Heart left ventricle (tissue), 16 donors: ENCODE data around the gene FBXO3. TPM values are rescaled to one million over a fixed set of nuclear protein-coding genes. Genes with fewer than 3 reads are reported as not detected.
A peak's percentile ranks its signal among the peaks of the same experiment; 100 is the strongest.

Experiments used
- ATAC-seq, 4 donors: fragments of 200-7000 bp; cut with Tn5 transposase; one replicate each; pipeline ENCODE4 v1.9.1; 2020 to 2022; ENCODE audit warnings: moderate library complexity in 4 of 4, mild to moderate bottlenecking in 3 of 4, moderate number of reproducible peaks in 1 of 4
- DNase-seq, 5 donors: peaks; one replicate each; pipeline ENCODE4 v3.0.0-alpha.2; 2020
- H3K27ac ChIP-seq, 12 donors: fragments of 200-600 bp; sonication (generic) in 4 of 12; one replicate each; pipeline versions ENCODE4 v1.5.0 to v1.8.0; 2016 to 2022; ENCODE audit warnings: mild to moderate bottlenecking in 2 of 12
- H3K27me3 ChIP-seq, 9 donors: fragments of 200-600 bp; sonication (generic) in 2 of 9; one replicate each; pipeline versions ENCODE4 v1.5.1 to v1.8.0; 2016 to 2022; ENCODE audit warnings: mild to moderate bottlenecking in 3 of 9
- H3K36me3 ChIP-seq, 9 donors: fragments of 200-600 bp; sonication (generic) in 2 of 9; one replicate each; pipeline versions ENCODE4 v1.5.0 to v1.8.0; 2018 to 2022; ENCODE audit warnings: mild to moderate bottlenecking in 2 of 9
- H3K4me1 ChIP-seq, 12 donors: fragments of 200-600 bp; sonication (generic) in 4 of 12; one replicate each; pipeline versions ENCODE4 v1.5.0 to v1.8.0; 2016 to 2022; ENCODE audit warnings: mild to moderate bottlenecking in 3 of 12
- H3K4me3 ChIP-seq, 12 donors: fragments of 200-600 bp; sonication (generic) in 4 of 12; one replicate each; pipeline versions ENCODE4 v1.5.0 to v1.8.0; 2017 to 2022; ENCODE audit warnings: mild to moderate bottlenecking in 9 of 12, moderate library complexity in 4 of 12
- H3K9me3 ChIP-seq, 12 donors: fragments of 200-600 bp; sonication (generic) in 4 of 12; one replicate each; pipeline versions ENCODE4 v1.5.0 to v1.8.0; 2016 to 2022; ENCODE audit warnings: mild to moderate bottlenecking in 1 of 12
- CTCF ChIP-seq, 12 donors: fragments of 200-600 bp; sonication (generic) in 4 of 12; IDR thresholded peaks; one replicate each; pipeline versions ENCODE4 v1.5.0 to v1.8.0; 2018 to 2022; ENCODE audit warnings: antibody characterized with exemption in 12 of 12, mild to moderate bottlenecking in 5 of 12
- POLR2A ChIP-seq, 2 donors: fragments of 450-650 bp; IDR thresholded peaks; one replicate each; pipeline ENCODE4 v1.6.1; 2017; ENCODE audit warnings: antibody characterized with exemption in 2 of 2, mild to moderate bottlenecking in 2 of 2, moderate library complexity in 2 of 2
- WGBS, 4 donors: extraction: QIAGEN DNeasy Blood & Tissue Kit in 2 of 4; methylation state at CpG; one replicate each; pipeline versions ENCODE4 v1.1.5 to v1.1.7; 2013 to 2018; 5-methylcytosine and 5-hydroxymethylcytosine counted together
- intact Hi-C, 10 donors: fragments of 100-400 bp; cut with DNase I; formaldehyde crosslinking; loops; one replicate each; pipeline versions ENCODE4 v1.11.1 to v1.14.2; 2022
- polyA plus RNA-seq, 2 donors: library from polyadenylated mRNA; stranded (reverse); fragments of 200-250 nt; gene quantifications; one replicate each; pipeline ENCODE4 v1.2.3, GENCODE V29; 2013
- total RNA-seq, 9 donors: library from RNA; depleted of rRNA in 2 of 9; stranded (reverse); fragments of >200 nt in 2 of 9; fragmentation: NEBNext Ultra II Directional in 3 of 9; extraction: Animal tissue kit (Norgen Biotek cat#: 25700) in 3 of 9; gene quantifications; one replicate each; pipeline versions ENCODE4 v1.1.0 to v1.2.4, GENCODE V29; 2016 to 2023
- donor health status: ischemic (EF 13 %, LVEDD 7.1; RV severe dilation, severe dysfunction).
- donor health status: healthy with polysubstance abuse.
- donor health status: DM: no; HTN: yes; CAD: no.
- donor health status: DM: no; HTN: no; CAD: no.
- donor health status: ischemic (EF 25% LVEDD 6.9; RV normal size, moderate dysfunction).
- donor health status: ischemic (EF 25% LVEDD 5.7; RV mildly dilated, moderate dysfunction).
- donor health status: healthy.
- donor health status: DM: yes; HTN: yes; CAD: no.
- donor health status: ischemic (EF 35%, LVEDD 5.7; RV mildly dilated, moderate dysfunction).
- donor health status: nonischemic (EF 11% LVEDD 7.7; RV severe dilation, severe dysfunction).
- donor health status: DM: yes; HTN: yes; CAD: no.
- donor health status: PGD.
- donor health status: ischemic (EF 29% LVEDD 5.4; RV normal size, mild dysfunction).
- donor health status: nonischemic (EF 23%, LVEDD 6.1; RV moderate dilation, normal function).

Gene FBXO3
- total and polyA plus RNA-seq, 11 donors: 25.7 to 72.8 (median 49.8) TPM

- TF ChIP-seq POLR2A (IDR thresholded peaks at IDR 0.05): no peak
- no peak for TF ChIP-seq CTCF (IDR thresholded peaks at IDR 0.05)
- DNase-seq (no peak), ATAC-seq (no peak)
- Histone ChIP-seq H3K27me3 (no peaks in the 10 kb centered on the region), H3K9me3 (no peaks in the 10 kb centered on the region), H3K4me3 (no peak overlapping the region), H3K4me1 (peaks cover 9 to 84% (median 51%) of the 10 kb centered on the region in 12 donors), H3K27ac (peak overlapping the region; percentile 2 to 80 (median 30)), H3K36me3 (peaks cover 0 to 100% (median 94%) of the 10 kb centered on the region in 9 donors)
- intact Hi-C loops: no loop called here
- 68 to 75% (median 71%) methylated on average over 5 of the region's 5 CpGs for WGBS, 4 donors
Measured at GRCh38 chr11:33713151-33713855, 61.0 kb downstream of the FBXO3 start.

- ATAC-seq (no peak), DNase-seq (no peak)
- H3K4me3 ChIP-seq: no peak overlapping the region
- H3K4me1 ChIP-seq: peaks cover 10 to 86% (median 58%) of the 10 kb centered on the region in 12 donors
- intact Hi-C loops: no loop called here
- H3K27ac ChIP-seq: peak overlapping the region in 7 of 12 donors; percentile 2 to 80 (median 35)
- WGBS, 4 donors: 70 to 83% (median 79%) methylated on average over 3 of the region's 3 CpGs
- no peak for TF ChIP-seq CTCF (IDR thresholded peaks at IDR 0.05)
- no peak for TF ChIP-seq POLR2A (IDR thresholded peaks at IDR 0.05)
- no peaks in the 10 kb centered on the region for H3K27me3 ChIP-seq
- peaks cover 0 to 99% (median 93%) of the 10 kb centered on the region in 9 donors for H3K36me3 ChIP-seq
- H3K9me3 ChIP-seq: no peaks in the 10 kb centered on the region
Measured at GRCh38 chr11:33712436-33712835, 61.9 kb downstream of the FBXO3 start.

GRCh38 chr11:33709466-33709865, 64.9 kb downstream of the FBXO3 start:
- no peak for ATAC-seq
- peaks cover 0 to 96% (median 76%) of the 10 kb centered on the region in 9 donors for H3K36me3 ChIP-seq

More at GRCh38 chr11:33709466-33709865, 64.9 kb downstream of the FBXO3 start:
- TF ChIP-seq CTCF (IDR thresholded peaks at IDR 0.05) (no peak), POLR2A (IDR thresholded peaks at IDR 0.05) (no peak)
- H3K27ac ChIP-seq: peak overlapping the region in 5 of 12 donors; percentile 27 to 90 (median 74)
- 12 to 20% (median 18%) methylated on average over 3 of the region's 3 CpGs for WGBS, 4 donors
- H3K27me3 ChIP-seq: no peaks in the 10 kb centered on the region
- intact Hi-C loops: no loop called here
- H3K4me1 ChIP-seq: peaks cover 11 to 87% (median 64%) of the 10 kb centered on the region in 12 donors
- no peak overlapping the region for H3K4me3 ChIP-seq
- H3K9me3 ChIP-seq: no peaks in the 10 kb centered on the region
- DNase-seq: no peak
